ENCODE data around the gene ATP10A.
A peak's percentile ranks its signal among the peaks of the same experiment; 100 is the strongest.
"Not testable (repeated sequence)": the region's sequence is repeated elsewhere in the genome, so short reads cannot be mapped to it uniquely, and the experiment has no call there.

Gene ATP10A

GRCh38 chr15:25673351-25673750, 189.8 kb downstream of the ATP10A start:
- DNase-seq: no peak

GRCh38 chr15:25671132-25671531, 192.0 kb downstream of the ATP10A start:
- no peak for DNase-seq

- no peak for DNase-seq
These were observed 192.5 kb downstream of the ATP10A start for GRCh38 chr15:25670621-25671020.

- DNase-seq: peak; percentile 58
These were observed 193.0 kb downstream of the ATP10A start for GRCh38 chr15:25670025-25670554.

GRCh38 chr15:25668901-25669300, 194.2 kb downstream of the ATP10A start:
- DNase-seq: no peak

- no peak for DNase-seq
These were observed 194.8 kb downstream of the ATP10A start for GRCh38 chr15:25668236-25668795.

- DNase-seq: no peak
These were observed 195.3 kb downstream of the ATP10A start for GRCh38 chr15:25667829-25668228.

- no peak for DNase-seq
These were observed 197.2 kb downstream of the ATP10A start for GRCh38 chr15:25665913-25666312.

- no peak for DNase-seq
These were observed 198.4 kb downstream of the ATP10A start for GRCh38 chr15:25664761-25665160.

- no peak for DNase-seq
These were observed 199.6 kb downstream of the ATP10A start for GRCh38 chr15:25663515-25663914.

GRCh38 chr15:25661898-25662297, 201.2 kb downstream of the ATP10A start:
- no peak for DNase-seq

- no peak for DNase-seq
These were observed 203.9 kb downstream of the ATP10A start for GRCh38 chr15:25659251-25659650.

GRCh38 chr15:25658560-25658959, 204.6 kb downstream of the ATP10A start:
- no peak for DNase-seq

- no peak for DNase-seq
These were observed 207.7 kb downstream of the ATP10A start for GRCh38 chr15:25655207-25655948.

GRCh38 chr15:25653371-25653770, 209.8 kb downstream of the ATP10A start:
- DNase-seq: no peak

- no peak for DNase-seq
These were observed 210.4 kb downstream of the ATP10A start for GRCh38 chr15:25652704-25653103.

GRCh38 chr15:25649390-25649789, 213.7 kb downstream of the ATP10A start:
- no peak for DNase-seq

GRCh38 chr15:25643120-25643519, 220.0 kb downstream of the ATP10A start:
- DNase-seq: no peak

- no peak for DNase-seq
These were observed 221.4 kb downstream of the ATP10A start for GRCh38 chr15:25641762-25642161.

GRCh38 chr15:25641361-25641760, 221.8 kb downstream of the ATP10A start:
- no peak for DNase-seq

GRCh38 chr15:25640959-25641358, 222.2 kb downstream of the ATP10A start:
- not testable (repeated sequence) for DNase-seq

GRCh38 chr15:25640381-25640780, 222.7 kb downstream of the ATP10A start:
- DNase-seq: no peak

GRCh38 chr15:25636486-25636885, 226.6 kb downstream of the ATP10A start:
- not testable (repeated sequence) for DNase-seq

GRCh38 chr15:25635191-25635590, 227.9 kb downstream of the ATP10A start:
- no peak for DNase-seq

GRCh38 chr15:25633862-25634261, 229.3 kb downstream of the ATP10A start:
- no peak for DNase-seq

All from COR-L47 (cell line).